Activated T-helper 9 cell treated with anti-CD3 and anti-CD28 coated beads, Interleukin-2, amount 50 U/mL, for 16 hours (primary cell): ENCODE data around the gene MYL4.

Experiments used
- DNase-seq: peaks from one replicate; pipeline ENCODE4 v3.0.0-alpha.2; 2020; ENCODE audit warnings: low read depth

The MYL4 gene

GRCh38 chr17:47273245-47273644 lies 64.1 kb downstream of the MYL4 start:
- DNase-seq = no peak
